HG02938 (cell line): ENCODE results near the gene BAHCC1.

ENCODE experiments used
- ATAC-seq: cut with Tn5 transposase; IDR thresholded peaks from one replicate; pipeline ENCODE4 v1.9.1; 2021; ENCODE audit warnings: mild to moderate bottlenecking, moderate library complexity; ENCODE audit not compliant: unreplicated experiment

The BAHCC1 gene

GRCh38 chr17:81397314-81398175, 2.3 kb downstream of the BAHCC1 start:
- ATAC-seq, result no peak

DNA sequence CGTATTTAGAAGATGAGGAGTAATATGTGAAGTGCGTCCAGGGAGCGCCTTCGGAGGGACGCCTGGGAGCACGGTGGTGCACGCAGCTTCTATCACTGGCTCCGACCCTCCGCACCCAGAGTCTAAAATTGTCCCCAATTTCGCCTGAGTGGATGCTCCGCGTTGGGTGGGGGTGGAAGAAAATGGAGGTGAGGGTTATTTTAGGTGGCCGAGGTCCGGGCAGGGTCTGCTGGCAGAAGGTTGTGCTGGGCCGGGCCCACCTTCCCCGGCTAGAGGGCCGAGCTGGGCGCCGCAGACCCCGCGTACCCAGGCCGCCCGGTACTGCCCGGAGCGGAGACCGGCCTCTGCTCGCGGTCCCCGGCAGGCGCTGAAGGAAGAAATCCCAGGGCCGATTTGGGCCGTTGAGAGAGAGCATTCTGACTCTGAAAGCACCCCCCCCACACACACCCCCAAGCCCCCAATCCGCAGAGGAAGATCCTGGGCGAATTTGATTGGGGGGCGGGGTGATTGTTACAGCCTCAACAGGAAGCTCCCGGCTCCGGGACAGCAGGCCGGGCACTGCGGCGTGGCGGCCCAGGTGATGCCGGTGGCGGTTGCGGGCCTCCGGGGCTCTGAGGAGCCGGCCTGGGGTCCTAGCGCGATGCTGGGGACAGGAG, 3.0 kb downstream of the BAHCC1 start:
- no peak for ATAC-seq

DNA sequence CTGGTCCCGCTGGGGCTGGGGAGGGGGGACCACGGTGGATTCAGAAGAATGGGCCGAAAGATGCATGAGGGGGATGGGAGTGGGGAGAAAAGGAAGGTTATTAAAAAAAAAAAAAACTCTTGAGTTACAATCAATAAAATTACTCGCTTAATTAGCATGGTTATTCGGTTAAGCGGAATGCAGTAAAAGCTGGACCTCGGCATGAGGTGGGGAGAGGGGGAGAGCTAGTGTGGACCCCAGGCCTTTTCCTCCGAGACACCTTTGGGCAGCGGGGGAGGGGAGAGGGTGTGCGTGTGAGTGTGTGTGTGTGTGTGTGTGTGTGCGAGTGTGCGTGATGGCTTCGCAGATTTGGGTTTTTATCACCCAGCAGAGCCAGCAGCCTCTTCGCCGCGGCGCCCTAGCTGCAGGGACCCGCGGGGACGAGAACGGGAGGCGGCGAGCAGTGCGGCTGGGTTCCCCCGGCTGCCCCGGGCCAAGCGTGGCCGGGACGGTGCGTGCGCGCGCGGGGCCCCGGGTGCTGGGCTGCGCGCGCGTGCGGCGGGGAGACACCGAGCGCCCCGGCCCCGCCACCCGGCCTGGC, 3.7 kb downstream of the BAHCC1 start:
- ATAC-seq, result no peak

DNA sequence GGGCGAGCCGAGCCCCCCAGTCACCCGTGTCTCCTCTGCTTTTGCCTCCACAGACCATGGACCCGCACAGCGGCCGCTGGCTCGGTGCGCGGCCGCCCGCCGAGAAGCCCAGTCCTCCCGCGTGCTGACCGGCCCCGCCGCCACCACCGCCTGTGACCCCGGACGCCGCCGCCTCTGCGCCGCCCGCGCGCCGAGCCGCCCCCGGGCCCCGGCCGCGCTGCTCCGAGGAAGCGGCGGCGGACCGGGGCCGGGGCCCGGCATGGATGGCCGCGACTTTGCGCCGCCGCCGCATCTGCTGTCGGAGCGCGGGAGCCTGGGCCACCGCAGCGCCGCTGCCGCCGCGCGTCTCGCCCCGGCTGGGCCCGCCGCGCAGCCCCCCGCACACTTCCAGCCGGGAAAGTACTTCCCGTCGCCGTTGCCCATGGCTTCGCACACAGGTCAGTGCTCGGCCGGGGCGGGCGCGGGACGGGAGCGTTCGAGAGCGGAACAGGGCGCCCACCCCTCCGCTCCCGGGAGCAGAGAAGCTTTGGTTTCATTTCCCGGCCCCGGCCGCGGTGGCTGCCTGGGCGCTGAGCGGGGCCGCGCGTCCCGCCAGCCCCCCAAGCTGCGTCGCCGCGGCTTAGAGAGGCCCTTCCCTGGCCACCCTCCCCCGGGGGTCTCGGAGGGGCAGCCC, 4.4 kb downstream of the BAHCC1 start:
- ATAC-seq, result no peak

DNA sequence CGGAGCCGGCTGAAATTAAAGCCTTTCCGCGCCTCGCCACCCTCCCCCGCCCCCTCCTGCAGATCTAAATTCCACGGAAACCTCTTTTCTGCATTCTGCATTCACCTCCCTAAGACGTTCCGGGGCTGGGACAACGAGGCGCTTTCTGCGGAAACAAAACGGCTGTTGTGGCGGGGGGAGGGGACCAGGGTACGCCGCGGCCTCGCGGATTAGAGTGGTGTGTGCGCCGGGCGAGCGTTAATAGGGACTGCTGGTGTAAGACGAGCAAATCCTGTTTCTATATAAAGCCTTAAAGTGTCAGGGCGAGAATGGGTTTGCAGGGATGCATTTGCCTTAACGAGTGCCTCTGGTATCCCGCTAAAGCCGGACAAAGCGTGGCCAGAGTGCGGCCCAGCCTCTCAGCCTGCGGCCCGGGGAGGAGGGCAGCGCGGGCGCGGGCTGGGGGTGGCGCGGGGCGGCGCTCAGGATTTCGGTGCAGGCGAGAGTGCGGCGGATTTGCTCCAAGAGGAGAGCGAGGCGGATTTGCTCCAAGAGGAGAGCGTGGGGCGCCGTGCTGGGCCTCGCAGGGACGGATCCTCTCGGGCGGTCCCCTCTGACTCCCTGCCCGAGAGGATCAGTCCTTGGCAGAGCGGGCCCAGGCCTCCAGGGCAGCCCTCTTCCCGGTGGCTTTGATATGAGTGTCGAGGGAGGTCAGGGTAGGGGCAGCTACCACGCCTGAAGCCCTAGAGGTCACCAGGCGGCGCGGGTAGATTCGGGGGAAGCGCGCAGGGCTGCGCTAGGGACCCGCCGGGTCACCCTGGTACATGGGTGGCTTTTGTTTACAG, 5.1 kb downstream of the BAHCC1 start:
- no peak for ATAC-seq

- ATAC-seq, result no peak
These were observed 5.9 kb downstream of the BAHCC1 start for GRCh38 chr17:81400996-81401722.

- no peak for ATAC-seq
These were observed 6.7 kb downstream of the BAHCC1 start for GRCh38 chr17:81401723-81402529.

- ATAC-seq, result no peak
These were observed 7.3 kb downstream of the BAHCC1 start for GRCh38 chr17:81402530-81402941.

DNA sequence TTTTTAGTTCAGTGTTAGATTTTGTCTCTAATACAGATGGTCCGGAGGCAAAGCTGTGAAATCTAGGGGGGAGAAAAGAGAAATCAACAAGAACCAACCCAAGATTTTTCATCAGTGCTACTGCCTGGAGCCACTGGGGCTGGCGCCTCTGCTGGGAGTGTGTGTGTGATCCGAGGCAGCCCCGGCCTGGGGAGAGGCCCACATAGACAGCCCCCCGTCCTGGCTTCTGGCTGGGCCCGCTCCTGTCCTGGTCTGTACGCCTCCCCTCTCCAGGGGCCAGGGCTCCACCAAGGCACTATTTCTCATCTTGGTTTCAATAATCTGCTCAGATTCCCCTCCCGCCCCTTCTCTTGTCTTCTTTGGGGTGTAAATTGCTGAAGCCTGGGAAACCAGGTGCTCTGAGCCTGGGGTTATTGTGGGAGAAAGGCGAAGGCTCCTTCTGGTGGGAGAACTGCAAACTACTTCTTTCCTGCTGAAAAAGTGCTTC, 7.8 kb downstream of the BAHCC1 start:
- no peak for ATAC-seq

DNA sequence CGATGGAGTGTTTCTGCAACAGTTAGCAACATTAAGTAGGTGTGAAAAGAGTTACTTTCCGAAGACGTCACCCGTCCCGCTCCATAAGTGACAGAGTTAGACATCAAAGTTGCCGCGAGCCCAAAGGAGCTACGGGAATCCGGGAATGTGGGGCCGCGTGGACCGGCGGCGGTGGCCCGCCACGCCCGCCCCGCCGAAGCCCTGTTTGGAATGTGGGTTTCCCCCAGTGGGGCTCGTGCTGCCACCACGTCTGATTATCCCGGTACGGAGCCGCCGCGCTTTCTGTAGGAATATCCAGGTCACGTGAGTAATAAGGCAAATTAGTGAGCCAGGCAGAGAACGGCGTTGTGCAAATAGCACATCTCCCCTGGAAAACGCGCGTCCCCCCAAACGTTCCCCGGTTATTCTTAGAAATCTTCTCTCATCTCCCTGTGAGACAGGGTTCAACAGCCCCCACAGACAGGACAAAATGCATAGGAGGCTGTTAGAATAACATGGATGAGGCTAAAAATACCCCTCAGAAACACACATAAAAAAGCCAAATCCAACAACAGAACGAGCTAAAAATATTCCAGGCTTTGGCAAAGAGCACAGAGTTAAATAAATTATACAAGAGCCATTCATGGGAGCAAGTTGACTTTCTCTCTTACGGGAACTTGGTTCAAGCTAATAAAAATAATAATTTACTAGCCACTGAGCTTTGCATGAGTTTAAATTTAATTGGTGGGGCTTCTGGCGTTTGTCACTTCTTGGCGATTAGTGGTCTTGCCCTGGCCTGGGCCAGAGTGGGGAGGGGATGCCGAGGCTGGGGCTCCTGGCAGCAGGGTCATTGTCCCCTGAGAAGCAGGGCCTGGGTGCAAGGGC, 8.6 kb downstream of the BAHCC1 start:
- ATAC-seq, result no peak

- ATAC-seq, result no peak
These were observed 9.4 kb downstream of the BAHCC1 start for GRCh38 chr17:81404558-81405165.

DNA sequence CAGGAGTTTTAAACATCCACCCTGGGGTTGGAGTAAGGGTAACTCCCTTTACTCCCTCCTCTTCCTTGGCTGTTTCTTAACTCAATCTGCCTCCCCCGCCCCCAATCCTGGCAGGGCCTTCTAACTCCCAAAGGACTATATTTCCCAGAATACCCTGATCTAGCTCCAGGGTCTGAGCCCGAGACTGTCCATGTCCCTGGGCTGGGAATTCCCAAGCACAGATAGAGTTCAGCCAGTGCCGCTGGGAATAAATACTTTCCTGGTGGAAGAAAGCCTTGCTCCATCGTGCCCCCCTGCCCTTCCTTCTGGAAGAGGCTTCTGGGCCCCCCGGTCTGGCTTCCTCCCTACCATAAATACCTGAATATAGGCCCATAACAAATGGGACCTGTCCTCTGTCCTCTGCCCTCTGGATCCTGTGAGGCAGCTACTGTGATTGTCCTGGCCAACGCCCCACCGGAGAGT, 10.2 kb downstream of the BAHCC1 start:
- no peak for ATAC-seq

- ATAC-seq, result no peak
These were observed 11.1 kb downstream of the BAHCC1 start for GRCh38 chr17:81406117-81406953.

- no peak for ATAC-seq
These were observed 12.8 kb downstream of the BAHCC1 start for GRCh38 chr17:81408049-81408448.

DNA sequence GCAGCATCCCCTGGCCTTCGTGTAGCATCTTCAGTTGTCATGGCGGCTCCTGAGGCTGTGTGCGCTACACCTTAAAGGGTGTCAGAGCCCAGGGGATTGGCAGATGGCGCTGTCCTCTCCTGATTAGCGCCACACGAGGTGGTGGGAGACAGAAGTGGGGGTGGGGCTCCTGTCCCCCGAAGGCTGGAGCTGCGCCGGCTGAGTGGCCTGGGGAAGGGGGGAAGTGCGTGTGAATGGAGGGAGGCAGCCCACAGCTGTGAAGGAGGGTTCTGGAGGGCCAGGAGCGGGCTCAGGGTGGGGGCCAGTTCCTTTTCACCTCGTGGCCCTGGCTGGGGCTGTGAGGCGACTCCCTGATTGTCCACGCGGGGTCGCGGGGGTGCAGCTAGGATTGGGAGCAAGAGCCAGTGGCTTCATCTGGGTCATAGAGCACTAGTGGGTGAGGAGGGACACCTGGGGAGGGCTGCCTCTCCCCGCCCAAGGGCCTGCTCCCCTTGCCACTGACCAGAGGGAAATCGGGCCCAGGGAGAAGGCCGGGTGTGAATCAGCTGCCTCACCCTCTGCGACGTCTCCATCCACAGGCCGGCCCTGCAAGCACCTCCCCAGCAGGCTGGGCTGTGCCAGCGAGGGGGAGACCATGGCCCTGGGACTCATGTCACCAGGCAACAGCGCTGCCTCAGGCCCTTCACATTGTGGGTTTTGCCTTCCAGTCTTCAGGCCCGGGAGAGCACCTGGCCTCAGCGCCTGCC, 14.1 kb downstream of the BAHCC1 start:
- no peak for ATAC-seq

DNA sequence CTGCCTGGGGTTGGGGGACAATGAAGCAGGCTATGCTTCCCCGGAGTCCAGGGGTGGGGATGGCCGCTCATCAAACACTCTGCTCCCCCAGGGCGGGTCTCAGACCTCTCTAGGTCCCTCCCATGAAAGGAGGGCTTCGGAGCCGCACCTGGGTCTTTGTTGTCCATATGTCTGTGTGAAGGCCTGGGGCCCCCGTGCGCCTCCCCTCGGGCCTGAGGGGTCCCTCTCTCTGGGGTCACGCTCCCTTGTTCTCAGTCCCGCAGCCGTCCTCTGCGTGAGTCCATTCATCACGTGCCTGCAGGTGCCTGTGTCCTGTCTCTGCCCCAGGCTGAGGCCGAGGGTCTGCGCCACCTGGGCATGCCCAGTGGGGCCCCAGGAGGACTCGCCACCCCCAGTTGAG, 15.6 kb downstream of the BAHCC1 start:
- no peak for ATAC-seq
